ENCODE data around the gene CTBP2. TPM values are rescaled to one million over a fixed set of nuclear protein-coding genes. Genes with fewer than 3 reads are reported as not detected.

The CTBP2 gene
- total RNA-seq, 1 experiment from 2014 or later, result 78.7 TPM

DNA sequence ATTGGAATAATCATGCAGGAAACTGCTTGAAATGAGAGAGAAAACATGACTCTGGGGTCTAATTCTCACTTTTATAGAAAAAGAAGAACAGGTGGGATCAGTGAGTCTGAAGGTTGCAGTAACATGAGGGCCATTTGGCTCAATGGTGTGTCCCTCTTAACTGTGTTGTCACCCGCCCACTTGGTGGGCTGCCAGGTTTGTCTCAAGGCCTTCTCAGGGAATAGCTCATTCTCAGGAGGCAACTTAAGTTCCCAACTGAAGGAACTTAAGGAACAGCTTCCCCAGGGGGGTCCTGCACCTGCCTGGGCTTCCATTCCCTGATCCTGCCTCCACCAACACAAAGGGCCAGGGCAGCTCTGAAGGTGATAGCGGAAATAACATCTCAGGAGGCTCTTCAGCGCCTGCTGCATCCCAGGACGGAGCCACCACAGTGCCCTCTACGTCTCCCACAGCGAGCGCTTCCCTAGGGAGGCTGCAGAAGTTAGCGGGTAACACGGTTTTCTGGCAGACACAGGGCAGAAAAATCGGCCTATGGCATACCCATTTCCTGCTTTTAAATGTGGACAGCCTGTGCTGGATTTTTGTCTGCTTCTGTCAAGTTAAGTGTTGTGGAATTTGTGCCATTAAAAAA is 129.7 kb downstream of the CTBP2 start:
- intact Hi-C loops (cut with micrococcal nuclease; ENCODE audit: unreplicated experiment), result no loop called here
- CTCF ChIA-PET, result no interaction called here
- Mint-ChIP-seq H3K9me3 (ENCODE audit: low read depth, unreplicated experiment) (no peaks in the 10 kb centered on the region), H3K27ac (ENCODE audit: unreplicated experiment) (no peak overlapping the region), H3K27me3 (ENCODE audit: unreplicated experiment) (no peaks in the 10 kb centered on the region), H3K4me3 (ENCODE audit: low read depth, unreplicated experiment) (no peak overlapping the region), H3K4me1 (ENCODE audit: low read depth, unreplicated experiment) (peaks cover 15% of the 10 kb centered on the region), H3K36me3 (ENCODE audit: insufficient read depth, unreplicated experiment) (peaks cover 38% of the 10 kb centered on the region)
- DNase-seq, result no peak
- BruUV-seq (replicated peaks), result no TSS peak
- TF ChIP-seq, protein P1, sequence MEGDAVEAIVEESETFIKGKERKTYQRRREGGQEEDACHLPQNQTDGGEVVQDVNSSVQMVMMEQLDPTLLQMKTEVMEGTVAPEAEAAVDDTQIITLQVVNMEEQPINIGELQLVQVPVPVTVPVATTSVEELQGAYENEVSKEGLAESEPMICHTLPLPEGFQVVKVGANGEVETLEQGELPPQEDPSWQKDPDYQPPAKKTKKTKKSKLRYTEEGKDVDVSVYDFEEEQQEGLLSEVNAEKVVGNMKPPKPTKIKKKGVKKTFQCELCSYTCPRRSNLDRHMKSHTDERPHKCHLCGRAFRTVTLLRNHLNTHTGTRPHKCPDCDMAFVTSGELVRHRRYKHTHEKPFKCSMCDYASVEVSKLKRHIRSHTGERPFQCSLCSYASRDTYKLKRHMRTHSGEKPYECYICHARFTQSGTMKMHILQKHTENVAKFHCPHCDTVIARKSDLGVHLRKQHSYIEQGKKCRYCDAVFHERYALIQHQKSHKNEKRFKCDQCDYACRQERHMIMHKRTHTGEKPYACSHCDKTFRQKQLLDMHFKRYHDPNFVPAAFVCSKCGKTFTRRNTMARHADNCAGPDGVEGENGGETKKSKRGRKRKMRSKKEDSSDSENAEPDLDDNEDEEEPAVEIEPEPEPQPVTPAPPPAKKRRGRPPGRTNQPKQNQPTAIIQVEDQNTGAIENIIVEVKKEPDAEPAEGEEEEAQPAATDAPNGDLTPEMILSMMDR (IDR thresholded peaks at IDR 0.05; ENCODE audit: unreplicated experiment), result no peak

DNA sequence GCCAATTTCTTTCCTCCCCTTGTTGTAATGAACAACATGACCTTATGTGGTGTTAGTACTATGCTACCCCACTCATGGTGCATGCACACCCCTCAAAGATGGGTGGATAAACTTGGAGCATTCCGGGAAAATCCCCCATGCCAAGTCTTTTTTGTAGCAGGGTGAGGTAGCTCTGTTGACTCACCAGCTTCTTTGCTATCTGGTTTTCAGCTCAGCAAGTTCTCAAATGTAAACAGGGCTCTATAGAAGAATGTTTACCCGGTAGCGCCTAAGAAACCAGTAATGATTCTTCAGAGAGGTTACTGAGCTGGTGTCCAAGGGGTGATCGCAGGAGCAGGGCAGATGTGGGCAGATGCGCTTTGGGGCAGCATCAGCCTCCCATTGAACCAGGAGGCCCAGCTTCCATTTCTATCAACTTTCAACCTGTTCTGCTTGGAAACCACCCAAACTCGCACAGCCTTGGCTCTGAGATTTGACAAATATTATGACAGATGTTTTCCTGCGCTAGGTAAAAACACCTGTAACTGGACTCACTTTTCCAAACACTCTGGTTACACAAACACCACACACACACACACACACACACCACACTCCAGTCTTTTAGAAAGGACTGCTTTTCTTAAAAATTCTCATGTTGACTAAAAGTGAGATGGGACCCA is 130.7 kb downstream of the CTBP2 start:
- no peak for DNase-seq
- no peaks in the 10 kb centered on the region for H3K9me3 Mint-ChIP-seq (ENCODE audit: low read depth, unreplicated experiment)
- peaks cover 43% of the 10 kb centered on the region for H3K36me3 Mint-ChIP-seq (ENCODE audit: insufficient read depth, unreplicated experiment)
- TF ChIP-seq, protein P1 (IDR thresholded peaks at IDR 0.05; ENCODE audit: unreplicated experiment), result no peak
- H3K27me3 Mint-ChIP-seq (ENCODE audit: unreplicated experiment), result no peaks in the 10 kb centered on the region
- no TSS peak for BruUV-seq (replicated peaks)
- intact Hi-C loops (cut with micrococcal nuclease; ENCODE audit: unreplicated experiment), result no loop called here
- CTCF ChIA-PET, result interaction anchor here (0.7 kb wide), 1 partner anchor 362 kb away, joined by 3 read pairs; no protein-coding TSS in a partner anchor
- no peak overlapping the region for H3K4me3 Mint-ChIP-seq (ENCODE audit: low read depth, unreplicated experiment)
- H3K27ac Mint-ChIP-seq (ENCODE audit: unreplicated experiment), result no peak overlapping the region
- peaks cover 14% of the 10 kb centered on the region for H3K4me1 Mint-ChIP-seq (ENCODE audit: low read depth, unreplicated experiment)

DNA sequence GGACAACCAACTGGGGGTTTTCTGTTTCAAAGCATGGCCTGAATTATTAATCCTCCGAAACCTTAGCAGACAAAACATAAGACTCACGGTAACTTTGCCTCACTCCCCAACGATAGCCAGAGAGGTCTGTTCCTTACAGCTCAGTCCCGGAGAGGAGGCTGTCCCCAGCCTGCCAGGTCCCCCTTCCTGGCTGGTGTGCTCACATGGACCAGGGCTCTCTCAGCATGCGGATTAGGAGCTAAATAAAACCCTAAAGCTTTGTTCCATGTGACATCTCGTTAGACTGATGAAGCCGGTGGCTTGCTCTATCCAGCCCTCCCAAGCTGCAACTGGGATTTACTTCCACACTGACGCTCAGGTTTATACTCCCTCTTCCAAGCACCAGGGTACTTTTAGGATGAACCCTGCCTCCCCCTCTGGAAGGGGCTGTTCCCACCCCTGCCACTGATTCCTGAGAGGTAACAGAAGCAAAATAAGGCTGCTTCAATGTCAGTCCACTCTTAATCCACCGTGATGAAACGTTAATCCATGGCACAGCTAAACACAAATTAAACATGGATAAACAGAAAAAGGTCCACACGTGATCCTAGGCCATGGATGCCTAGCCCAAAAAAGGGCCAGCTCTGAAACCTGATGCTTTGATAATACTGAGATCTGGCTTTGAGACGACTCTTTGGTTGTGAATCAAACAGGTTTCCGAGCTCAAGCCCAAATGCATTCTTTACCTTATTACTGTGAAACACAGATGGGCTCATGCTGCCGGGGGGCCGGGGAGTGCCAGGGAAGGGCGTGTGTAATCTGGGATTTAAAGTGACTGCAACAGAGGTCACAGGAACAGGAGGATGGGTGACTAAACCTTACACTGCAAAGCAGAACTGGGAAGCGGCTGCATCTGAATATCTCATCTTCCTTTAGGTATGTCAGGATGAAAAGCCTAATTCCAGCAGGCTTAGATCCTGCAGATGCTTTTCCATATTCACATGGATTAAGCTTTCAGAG is 132.2 kb downstream of the CTBP2 start:
- no peaks in the 10 kb centered on the region for H3K27me3 Mint-ChIP-seq (ENCODE audit: unreplicated experiment)
- BruUV-seq (replicated peaks), result no TSS peak
- CTCF ChIA-PET, result interaction anchor here (0.6 kb wide), 1 partner anchor 494 kb away, joined by 4 read pairs; no protein-coding TSS in a partner anchor
- intact Hi-C loops (cut with micrococcal nuclease; ENCODE audit: unreplicated experiment), result no loop called here
- H3K36me3 Mint-ChIP-seq (ENCODE audit: insufficient read depth, unreplicated experiment), result peaks cover 41% of the 10 kb centered on the region
- H3K27ac Mint-ChIP-seq (ENCODE audit: unreplicated experiment), result no peak overlapping the region
- TF ChIP-seq, protein P1 (IDR thresholded peaks at IDR 0.05; ENCODE audit: unreplicated experiment), result no peak
- peaks cover 14% of the 10 kb centered on the region for H3K4me1 Mint-ChIP-seq (ENCODE audit: low read depth, unreplicated experiment)
- DNase-seq, result no peak
- H3K9me3 Mint-ChIP-seq (ENCODE audit: low read depth, unreplicated experiment), result no peaks in the 10 kb centered on the region
- H3K4me3 Mint-ChIP-seq (ENCODE audit: low read depth, unreplicated experiment), result no peak overlapping the region

DNA sequence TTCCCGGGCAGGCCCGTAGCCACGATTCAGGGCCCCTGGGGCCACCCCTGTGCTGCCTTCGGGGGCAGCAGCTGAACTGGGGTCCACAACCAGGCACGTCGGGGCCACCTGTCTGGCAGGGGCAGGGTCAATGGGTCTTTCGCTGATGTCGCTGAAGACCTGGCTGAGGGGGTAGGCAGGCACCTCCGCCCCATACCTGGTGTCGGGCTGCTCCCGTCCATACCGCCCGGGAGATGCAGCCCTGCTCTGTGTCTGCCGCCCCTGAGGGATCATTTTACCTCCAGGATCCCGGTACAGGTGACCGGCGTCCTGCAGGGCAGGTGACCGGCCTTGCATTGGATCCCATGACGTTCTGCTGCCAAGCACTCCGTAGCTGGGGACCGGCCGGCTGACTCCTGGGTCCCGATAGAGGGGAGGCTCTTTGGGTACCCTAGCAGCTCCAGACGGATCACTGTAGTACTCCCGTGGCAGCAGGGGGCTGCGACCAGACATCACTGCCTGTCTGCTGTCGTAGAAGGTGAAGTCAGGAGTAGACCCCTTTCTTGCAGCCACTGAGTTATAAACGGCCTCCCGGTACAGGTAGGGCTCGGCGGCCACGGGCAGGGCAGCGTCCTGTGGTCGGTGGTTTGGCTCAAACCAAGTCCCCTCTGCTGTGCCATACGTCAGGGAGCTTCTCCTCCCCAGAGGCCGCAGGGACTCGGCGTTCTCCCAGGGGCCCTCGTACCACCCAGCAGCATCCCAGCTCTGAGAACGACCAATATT is 133.2 kb downstream of the CTBP2 start:
- DNase-seq, result no peak
- H3K27ac Mint-ChIP-seq (ENCODE audit: unreplicated experiment), result no peak overlapping the region
- peaks cover 45% of the 10 kb centered on the region for H3K36me3 Mint-ChIP-seq (ENCODE audit: insufficient read depth, unreplicated experiment)
- peaks cover 14% of the 10 kb centered on the region for H3K4me1 Mint-ChIP-seq (ENCODE audit: low read depth, unreplicated experiment)
- no peaks in the 10 kb centered on the region for H3K27me3 Mint-ChIP-seq (ENCODE audit: unreplicated experiment)
- CTCF ChIA-PET, result no interaction called here
- TF ChIP-seq, protein P1 (IDR thresholded peaks at IDR 0.05; ENCODE audit: unreplicated experiment), result no peak
- H3K9me3 Mint-ChIP-seq (ENCODE audit: low read depth, unreplicated experiment), result no peaks in the 10 kb centered on the region
- no TSS peak for BruUV-seq (replicated peaks)
- no peak overlapping the region for H3K4me3 Mint-ChIP-seq (ENCODE audit: low read depth, unreplicated experiment)
- intact Hi-C loops (cut with micrococcal nuclease; ENCODE audit: unreplicated experiment), result no loop called here

Data from Calu3 (cell line).